Endothelial cell of umbilical vein (primary cell): ENCODE data around the gene FLT1. TPM values are rescaled to one million over a fixed set of nuclear protein-coding genes. Genes with fewer than 3 reads are reported as not detected.

Experiments
- BruUV-seq: library from RNA; stranded (reverse); fragments of 400-500 nt; replicated peaks from 2 replicates; lab custom pipeline; 2021; lab: Mats Ljungman, UMichigan
- CTCF ChIA-PET: fragments of 300-600, 350-600 bp; sonication (Branson Sonifier 250); formaldehyde crosslinking; loops from one replicate; lab custom pipeline; 2021; ENCODE audit warnings: antibody characterized with exemption, inconsistent platforms; lab: Charles Lee
- POLR2A ChIA-PET: fragments of 300-600, 350-600 bp; sonication (Branson Sonifier 250); formaldehyde crosslinking; loops from one replicate; lab custom pipeline; 2021; ENCODE audit warnings: antibody characterized with exemption, inconsistent platforms; lab: Charles Lee
- DNase-seq: peaks from one replicate; pipeline ENCODE4 v3.0.0-alpha.2; 2011; ENCODE audit warnings: low read depth, low spot score
- FAIRE-seq: peaks from 2 replicates; lab custom pipeline; 2011; peaks lifted over from hg19 to GRCh38; lab: Jason Lieb, UNC
- H2AFZ ChIP-seq: 2 replicates; pipeline ENCODE4 v1.6.0; 2012; ENCODE audit warnings: low read depth, low read length, control low read depth, inconsistent platforms
- H3K27ac ChIP-seq: 2 replicates; pipeline ENCODE4 v1.5.1; 2011; ENCODE audit warnings: low read depth, mild to moderate bottlenecking, control low read depth, low read length, moderate library complexity; ENCODE audit not compliant: insufficient read depth
- H3K27me3 ChIP-seq, 2 experiments: 2 replicates each; pipeline versions ENCODE4 v1.6.0 to v1.6.1; 2011; ENCODE audit warnings: low read length in 2 of 2, mixed read lengths in 1 of 2; ENCODE audit not compliant: control insufficient read depth in 2 of 2, insufficient read depth in 2 of 2
- H3K36me3 ChIP-seq, 2 experiments: 2 replicates in 1 of 2; 3 replicates in 1 of 2; pipeline ENCODE4 v1.5.1; 2011; ENCODE audit warnings: low read length in 2 of 2, mild to moderate bottlenecking in 1 of 2, moderate library complexity in 1 of 2; ENCODE audit not compliant: control insufficient read depth in 2 of 2, insufficient read depth in 2 of 2; ENCODE audit errors: extremely low read depth in 1 of 2
- H3K4me1 ChIP-seq: 3 replicates; pipeline ENCODE4 v1.5.1; 2011; ENCODE audit warnings: mild to moderate bottlenecking, low read length; ENCODE audit not compliant: control insufficient read depth, insufficient read depth; ENCODE audit errors: extremely low read depth
- H3K4me2 ChIP-seq: 2 replicates; pipeline ENCODE4 v1.6.1; 2011; ENCODE audit warnings: low read length, control low read depth, mixed read lengths; ENCODE audit not compliant: insufficient read depth
- H3K4me3 ChIP-seq, 3 experiments: fragments of 200-600 bp in 1 of 3; sonication (generic), shearing (Covaris generic) in 1 of 3; replicated peaks in 1 of 3; 2 replicates each; pipeline ENCODE4 v1.5.1; 2011 to 2016; ENCODE audit warnings: control low read depth in 3 of 3, low read length in 3 of 3, mild to moderate bottlenecking in 2 of 3, inconsistent platforms in 1 of 3, low read depth in 1 of 3, moderate library complexity in 1 of 3; ENCODE audit not compliant: insufficient read depth in 1 of 3
- H3K79me2 ChIP-seq: 2 replicates; pipeline ENCODE4 v1.6.0; 2012; ENCODE audit warnings: low read length, inconsistent platforms; ENCODE audit not compliant: control insufficient read depth, insufficient read depth
- H3K9ac ChIP-seq: replicated peaks from 2 replicates; pipeline ENCODE3; 2011; ENCODE audit warnings: low read length, control low read depth; ENCODE audit not compliant: insufficient read depth; ENCODE audit errors: extremely low read depth
- H3K9me1 ChIP-seq: replicated peaks from 3 replicates; pipeline ENCODE4 v1.6.0; 2011; ENCODE audit warnings: mild to moderate bottlenecking, low read length; ENCODE audit not compliant: control insufficient read depth, insufficient read depth; ENCODE audit errors: extremely low read depth
- H3K9me3 ChIP-seq: replicated peaks from 2 replicates; pipeline ENCODE4 v1.5.1; 2012; ENCODE audit warnings: low read length, inconsistent platforms; ENCODE audit not compliant: control insufficient read depth, insufficient read depth
- H4K20me1 ChIP-seq: replicated peaks from 2 replicates; pipeline ENCODE3; 2011; ENCODE audit warnings: mild to moderate bottlenecking, low read length; ENCODE audit not compliant: control insufficient read depth, insufficient read depth; ENCODE audit errors: extremely low read depth
- CTCF ChIP-seq, 2 donors: IDR thresholded peaks; 1 replicate in 1 of 2; 2 replicates in 1 of 2; pipeline ENCODE4 v1.5.1; 2011; ENCODE audit warnings: low read length in 2 of 2, mild to moderate bottlenecking in 2 of 2, moderate library complexity in 2 of 2, control low read depth in 1 of 2, inconsistent platforms in 1 of 2, low read depth in 1 of 2; ENCODE audit not compliant: insufficient read depth in 1 of 2; ENCODE audit errors: extremely low read depth in 1 of 2
- EZH2 ChIP-seq: IDR thresholded peaks from 2 replicates; pipeline ENCODE4 v1.6.1; 2012; ENCODE audit warnings: borderline replicate concordance, low read depth, mild to moderate bottlenecking, moderate library complexity, low read length, inconsistent platforms; ENCODE audit not compliant: severe bottlenecking
- FOS ChIP-seq: IDR thresholded peaks from 2 replicates; pipeline ENCODE4 v1.6.1; 2011; ENCODE audit warnings: mild to moderate bottlenecking, low read length, moderate library complexity, borderline replicate concordance; ENCODE audit not compliant: insufficient read depth
- GATA2 ChIP-seq: IDR thresholded peaks from 2 replicates; pipeline ENCODE4 v1.7.0; 2011; ENCODE audit warnings: low read depth, mild to moderate bottlenecking, moderate library complexity, mixed read lengths, low read length; ENCODE audit not compliant: insufficient read length, insufficient read depth
- MAX ChIP-seq: IDR thresholded peaks from 2 replicates; pipeline ENCODE4 v1.6.1; 2011; ENCODE audit not compliant: insufficient read depth, insufficient read length
- POLR2A ChIP-seq: IDR thresholded peaks from 2 replicates; pipeline ENCODE4 v1.6.1; 2012; ENCODE audit warnings: low read depth, mild to moderate bottlenecking, control low read depth, low read length
- POLR2AphosphoS5 ChIP-seq: IDR thresholded peaks from 2 replicates; pipeline ENCODE4 v1.6.1; 2012; ENCODE audit warnings: low read depth, mild to moderate bottlenecking, control low read depth, low read length, moderate library complexity; ENCODE audit not compliant: insufficient read depth
- dilution Hi-C: fragments of 300-500 bp; cut with MboI; formaldehyde crosslinking; loops from one replicate; pipeline ENCODE4 v1.15.0; 2019; ENCODE audit warnings: low sequenced_read_pairs; ENCODE audit not compliant: extremely low pct_ligation_motif_present
- intact Hi-C: fragments of 100-400 bp; cut with micrococcal nuclease; formaldehyde crosslinking; loops from one replicate; pipeline ENCODE4 v1.10.0; 2022
- polyA plus RNA-seq, 4 experiments: library from polyadenylated mRNA; depleted of rRNA in 3 of 4; stranded (reverse) in 3 of 4; unstranded in 1 of 4; fragments of >200 nt; gene quantifications; 2 replicates each; pipeline versions ENCODE4 v1.2.1 to v1.2.3, GENCODE V29; 2011 to 2012; ENCODE audit warnings: missing spikeins in 1 of 4
- total RNA-seq: library from RNA; stranded (reverse); gene quantifications from 2 replicates; pipeline ENCODE4 v1.2.3, GENCODE V29; 2021

The FLT1 gene
- total and polyA plus RNA-seq, 2 donors (not counting 3 experiments of a cell fraction or from before 2014, with no cell fraction given) = 16.0 to 104 TPM

GRCh38 chr13:28258417-28258816, 236.5 kb downstream of the FLT1 start:
- ChIA-PET POLR2A (no interaction called here), CTCF (interaction anchor here (0.9 kb wide), 1 partner anchor 13 kb away, joined by 3 read pairs; no protein-coding TSS in a partner anchor)
- Histone ChIP-seq H3K9me1 (no peaks in the 10 kb centered on the region), H3K36me3 (peaks cover 0 to 2% of the 10 kb centered on the region in 2 experiments), H2AFZ (no peak overlapping the region), H3K4me2 (peak overlapping the region; percentile 31), H4K20me1 (peaks cover 4% of the 10 kb centered on the region), H3K9me3 (no peaks in the 10 kb centered on the region), H3K27ac (no peak overlapping the region), H3K9ac (no peak overlapping the region), H3K4me1 (peaks cover 10% of the 10 kb centered on the region), H3K4me3 (no peak overlapping the region), H3K79me2 (no peaks in the 10 kb centered on the region), H3K27me3 (no peaks in the 10 kb centered on the region)
- FAIRE-seq = peak; percentile 91
- DNase-seq = peak; percentile 87
- TF ChIP-seq GATA2 = peak; percentile 81
- no peak for TF ChIP-seq MAX
- peak; percentile 65 for TF ChIP-seq POLR2AphosphoS5
- no peak for TF ChIP-seq FOS
- no peak for TF ChIP-seq EZH2
- TF ChIP-seq CTCF (IDR thresholded peaks at IDR 0.05; ENCODE audit: extremely low read depth in 1 of 2, insufficient read depth in 1 of 2, low read depth in 1 of 2, low read length in 2 of 2) = no peak
- peak; percentile 47 for TF ChIP-seq POLR2A
- intact Hi-C loops = loop anchor here (2.0 kb wide), 1 partner anchor 120 kb away; the partner anchor contains the start of gene PAN3
- dilution Hi-C loops = no loop called here
- BruUV-seq = no TSS peak
